IMR-90 (cell line): Measurements from ENCODE around the gene PMF1. TPM values are rescaled to one million over a fixed set of nuclear protein-coding genes. Genes with fewer than 3 reads are reported as not detected.

Experiments used
- ATAC-seq: fragments of 200-7000 bp; cut with Tn5 transposase; 2 replicates; pipeline ENCODE4 v1.9.1; 2020; ENCODE audit warnings: low read depth, mild to moderate bottlenecking, moderate library complexity
- BruUV-seq: library from RNA; stranded (reverse); fragments of 400-500 nt; replicated peaks from 2 replicates; lab custom pipeline; 2021; lab: Mats Ljungman, UMichigan
- CTCF ChIA-PET: fragments of 300-600 bp; formaldehyde crosslinking; extraction: SDS; loops from one replicate; lab custom pipeline; 2021; ENCODE audit warnings: antibody characterized with exemption; lab: Yijun Ruan, JAX
- POLR2A ChIA-PET: fragments of 300-600 bp; sonication (Branson Sonifier 250); formaldehyde crosslinking; loops from one replicate; lab custom pipeline; 2022; ENCODE audit warnings: antibody characterized with exemption; ENCODE audit not compliant: unreplicated experiment; lab: Charles Lee
- DNase-seq: peaks from one replicate; pipeline ENCODE4 v3.0.0; 2013
- H2AFZ ChIP-seq: replicated peaks from 2 replicates; pipeline ENCODE3; 2013; ENCODE audit warnings: low read length, mild to moderate bottlenecking; ENCODE audit not compliant: poor library complexity
- H2AK5ac ChIP-seq: 2 replicates; pipeline ENCODE4 v1.6.1; 2013; ENCODE audit warnings: low read depth, low read length, inconsistent platforms
- H2AK9ac ChIP-seq: replicated peaks from 2 replicates; pipeline ENCODE3; 2013; ENCODE audit warnings: mild to moderate bottlenecking, low read depth, low read length, moderate library complexity; ENCODE audit not compliant: poor library complexity
- H2BK120ac ChIP-seq: 2 replicates; pipeline ENCODE4 v1.6.1; 2013; ENCODE audit warnings: low read depth, low read length, inconsistent platforms
- H2BK15ac ChIP-seq: 3 replicates; pipeline ENCODE4 v1.6.1; 2013; ENCODE audit warnings: low read depth, low read length, inconsistent platforms
- H2BK20ac ChIP-seq: 2 replicates; pipeline ENCODE4 v1.6.1; 2013; ENCODE audit warnings: low read depth, mild to moderate bottlenecking, inconsistent platforms, low read length, moderate library complexity
- H2BK5ac ChIP-seq: 2 replicates; pipeline ENCODE4 v1.6.1; 2013; ENCODE audit warnings: mild to moderate bottlenecking, low read depth, low read length, inconsistent platforms; ENCODE audit not compliant: poor library complexity, severe bottlenecking
- H3K14ac ChIP-seq: replicated peaks from 2 replicates; pipeline ENCODE4 v1.6.1; 2013; ENCODE audit warnings: low read depth, low read length, inconsistent platforms
- H3K18ac ChIP-seq: 2 replicates; pipeline ENCODE4 v1.6.1; 2013; ENCODE audit warnings: low read depth, low read length, control low read depth
- H3K23ac ChIP-seq: 2 replicates; pipeline ENCODE4 v1.6.1; 2013; ENCODE audit warnings: low read depth, low read length, inconsistent platforms
- H3K27ac ChIP-seq: 2 replicates; pipeline ENCODE4 v1.5.1; 2013; ENCODE audit warnings: mild to moderate bottlenecking, control low read depth, low read length; ENCODE audit not compliant: insufficient read depth
- H3K27me3 ChIP-seq: 2 replicates; pipeline ENCODE4 v1.6.1; 2013; ENCODE audit warnings: low read length; ENCODE audit not compliant: control insufficient read depth, insufficient read depth
- H3K36me3 ChIP-seq: 2 replicates; pipeline ENCODE4 v1.6.1; 2013; ENCODE audit warnings: low read length, mixed read lengths; ENCODE audit not compliant: control insufficient read depth, insufficient read depth
- H3K4ac ChIP-seq: 2 replicates; pipeline ENCODE4 v1.6.1; 2013; ENCODE audit warnings: low read depth, low read length, inconsistent platforms
- H3K4me1 ChIP-seq: 2 replicates; pipeline ENCODE4 v1.6.1; 2013; ENCODE audit warnings: low read length, mixed read lengths; ENCODE audit not compliant: control insufficient read depth, insufficient read depth
- H3K4me2 ChIP-seq: 2 replicates; pipeline ENCODE4 v1.6.1; 2013; ENCODE audit warnings: low read depth, mild to moderate bottlenecking, control low read depth, low read length, moderate library complexity
- H3K4me3 ChIP-seq: 2 replicates; pipeline ENCODE4 v1.5.1; 2013; ENCODE audit warnings: low read depth, mild to moderate bottlenecking, control low read depth, low read length, moderate library complexity; ENCODE audit not compliant: insufficient read depth
- H3K56ac ChIP-seq: 2 replicates; pipeline ENCODE4 v1.6.1; 2013; ENCODE audit warnings: low read length, inconsistent platforms; ENCODE audit not compliant: insufficient read depth; ENCODE audit errors: extremely low read depth
- H3K79me1 ChIP-seq, 2 experiments: 2 replicates each; pipeline ENCODE4 v1.6.1; 2013; ENCODE audit warnings: low read length in 2 of 2, inconsistent platforms in 1 of 2, low read depth in 1 of 2
- H3K9ac ChIP-seq: 2 replicates; pipeline ENCODE4 v1.6.1; 2013; ENCODE audit warnings: low read depth, low read length, control low read depth
- H3K9me1 ChIP-seq: 2 replicates; pipeline ENCODE4 v1.6.1; 2013; ENCODE audit warnings: low read length, inconsistent platforms; ENCODE audit not compliant: insufficient read depth
- H3K9me3 ChIP-seq: 2 replicates; pipeline ENCODE4 v1.6.1; 2013; ENCODE audit warnings: low read length; ENCODE audit not compliant: control insufficient read depth, insufficient read depth
- H4K20me1 ChIP-seq: 2 replicates; pipeline ENCODE4 v1.6.1; 2013; ENCODE audit warnings: low read length, inconsistent platforms; ENCODE audit not compliant: insufficient read depth
- H4K5ac ChIP-seq: 2 replicates; pipeline ENCODE4 v1.6.1; 2013; ENCODE audit warnings: mild to moderate bottlenecking, low read depth, low read length, control low read depth
- H4K8ac ChIP-seq, 2 experiments: 2 replicates each; pipeline ENCODE4 v1.6.1; 2013; ENCODE audit warnings: low read depth in 2 of 2, low read length in 2 of 2, control low read depth in 1 of 2, inconsistent platforms in 1 of 2
- H4K91ac ChIP-seq: 2 replicates; pipeline ENCODE4 v1.6.1; 2013; ENCODE audit warnings: low read depth, low read length, inconsistent platforms; ENCODE audit not compliant: insufficient read depth
- NFE2L2 ChIP-seq: fragments of 150-350 bp; IDR thresholded peaks from 2 replicates; pipeline ENCODE4 v1.6.1; 2016; ENCODE audit warnings: low read depth, mild to moderate bottlenecking, low read length
- POLR2A ChIP-seq: IDR thresholded peaks from 2 replicates; pipeline ENCODE4 v1.6.1; 2012; ENCODE audit warnings: mild to moderate bottlenecking, low read depth, low read length
- RCOR1 ChIP-seq: IDR thresholded peaks from 2 replicates; pipeline ENCODE4 v1.6.1; 2012; ENCODE audit warnings: mild to moderate bottlenecking, low read length, improper control_type of control experiment; ENCODE audit not compliant: insufficient replicate concordance
- WGBS, 2 experiments: methylation state at CpG; one replicate each; pipeline versions ENCODE4 v1.1.5 to v1.1.7; 2013; ENCODE audit warnings: missing lambda C conversion rate in 2 of 2; ENCODE audit not compliant: insufficient read length in 1 of 2; ENCODE audit errors: extremely low coverage in 2 of 2; 5-methylcytosine and 5-hydroxymethylcytosine counted together
- dilution Hi-C: fragments of 300-500 bp; cut with HindIII; formaldehyde crosslinking; loops from one replicate; pipeline ENCODE4 v1.14.3; 2018; ENCODE audit warnings: low sequenced_read_pairs; ENCODE audit not compliant: unreplicated experiment
- in situ Hi-C: fragments of 300-500 bp; cut with MboI; formaldehyde crosslinking; loops from 3 replicates; pipeline ENCODE4 v1.14.3; 2019; ENCODE audit warnings: low sequenced_read_pairs, inconsistent platforms, mixed read lengths
- intact Hi-C: fragments of 100-400 bp; cut with micrococcal nuclease; formaldehyde crosslinking; loops from 2 replicates; pipeline ENCODE4 v1.10.0; 2022
- polyA plus RNA-seq, 3 experiments: library from polyadenylated mRNA; depleted of rRNA; stranded (reverse); fragments of >200 nt; gene quantifications; 2 replicates each; pipeline ENCODE4 v1.2.3, GENCODE V29; 2012; ENCODE audit warnings: low replicate concordance in 1 of 3
- total RNA-seq: library from RNA; depleted of rRNA; stranded (reverse); fragments of >200 nt; gene quantifications from 2 replicates; pipeline ENCODE4 v1.2.3, GENCODE V29; 2012

The PMF1 gene
- total and polyA plus RNA-seq, 2 of the 4 experiments (the other 2 are of a cell fraction): 54.8 to 73.4 TPM

DNA sequence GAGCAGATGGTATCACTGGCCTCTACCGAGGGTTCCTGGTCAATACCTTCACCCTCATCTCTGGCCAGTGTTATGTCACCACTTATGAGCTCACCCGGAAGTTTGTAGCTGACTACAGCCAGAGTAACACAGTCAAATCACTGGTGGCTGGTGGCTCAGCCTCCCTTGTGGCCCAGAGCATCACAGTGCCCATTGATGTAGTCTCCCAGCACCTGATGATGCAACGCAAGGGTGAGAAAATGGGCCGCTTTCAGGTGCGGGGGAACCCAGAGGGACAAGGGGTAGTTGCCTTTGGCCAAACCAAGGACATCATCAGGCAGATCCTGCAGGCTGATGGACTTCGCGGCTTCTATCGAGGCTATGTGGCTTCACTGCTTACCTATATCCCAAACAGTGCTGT, 12.8 kb upstream of the PMF1 start:
- peaks cover 20% of the 10 kb centered on the region; the same call in 1 of the 2 replicates for H4K20me1 ChIP-seq
- peaks cover 3% of the 10 kb centered on the region for H3K4me1 ChIP-seq
- H2AFZ ChIP-seq: no peak overlapping the region
- H3K27ac ChIP-seq: no peak overlapping the region
- no peak overlapping the region for H3K56ac ChIP-seq
- H3K23ac ChIP-seq: no peak overlapping the region
- no peak overlapping the region for H4K91ac ChIP-seq
- ATAC-seq: no peak
- no peak overlapping the region for H3K4me2 ChIP-seq
- no peak overlapping the region for H2BK5ac ChIP-seq
- POLR2A ChIA-PET: no interaction called here
- H3K4ac ChIP-seq: no peak overlapping the region
- H2AK5ac ChIP-seq: no peak overlapping the region
- no peak overlapping the region for H3K9ac ChIP-seq
- no peak overlapping the region for H2BK120ac ChIP-seq
- intact Hi-C loops (no loop called here), dilution Hi-C loops (no loop called here), in situ Hi-C loops (no loop called here)
- DNase-seq: no peak
- no peak overlapping the region for H3K14ac ChIP-seq
- no TSS peak for BruUV-seq
- TF ChIP-seq NFE2L2 (no peak), POLR2A (no peak), RCOR1 (no peak)
- no peaks in the 10 kb centered on the region for H3K27me3 ChIP-seq
- CTCF ChIA-PET: no interaction called here
- H3K4me3 ChIP-seq: no peak overlapping the region
- peaks cover 25 to 78% of the 10 kb centered on the region in 2 experiments for H3K79me1 ChIP-seq
- H3K9me1 ChIP-seq: peaks cover 23% of the 10 kb centered on the region
- no peaks in the 10 kb centered on the region for H3K9me3 ChIP-seq
- H4K5ac ChIP-seq: no peak overlapping the region
- no peak overlapping the region for H2AK9ac ChIP-seq
- H2BK15ac ChIP-seq: no peak overlapping the region
- peaks cover 16% of the 10 kb centered on the region for H3K36me3 ChIP-seq
- H3K18ac ChIP-seq: no peak overlapping the region
- H4K8ac ChIP-seq: no peak overlapping the region
- H2BK20ac ChIP-seq: no peak overlapping the region
- WGBS, 2 experiments: 94% methylated on average over 2 of the region's 8 CpGs; no CpG with 5 or more reads in 1 of the 2 experiments
